Measurements from ENCODE around the gene OSGIN1. TPM values are rescaled to one million over a fixed set of nuclear protein-coding genes. Genes with fewer than 3 reads are reported as not detected.

The OSGIN1 gene
- polyA plus RNA-seq, 1 experiment = 6.2 TPM

GRCh38 chr16:84003038-84003437 lies 50.0 kb downstream of the OSGIN1 start:
- DNase-seq (ENCODE audit: low read depth, low spot score) = no peak
- Histone ChIP-seq H3K27ac (ENCODE audit: low read depth, low read length) (no peak overlapping the region), H3K9me3 (ENCODE audit: control insufficient read depth, insufficient read depth, low read length) (no peaks in the 10 kb centered on the region), H3K4me3 (ENCODE audit: low read depth, low read length) (no peak overlapping the region), H3K27me3 (ENCODE audit: control insufficient read depth, insufficient read depth, low read length) (peaks cover 30% of the 10 kb centered on the region)
- CTCF ChIA-PET = no interaction called here
- no peak for TF ChIP-seq CTCF (IDR thresholded peaks at IDR 0.05; ENCODE audit: low read depth, low read length)
- POLR2A ChIA-PET = no interaction called here

GRCh38 chr16:84004442-84004841 lies 51.4 kb downstream of the OSGIN1 start:
- Histone ChIP-seq H3K27ac (ENCODE audit: low read depth, low read length) (no peak overlapping the region), H3K27me3 (ENCODE audit: control insufficient read depth, insufficient read depth, low read length) (peaks cover 40% of the 10 kb centered on the region), H3K4me3 (ENCODE audit: low read depth, low read length) (no peak overlapping the region), H3K9me3 (ENCODE audit: control insufficient read depth, insufficient read depth, low read length) (peaks cover 4% of the 10 kb centered on the region)
- TF ChIP-seq CTCF (IDR thresholded peaks at IDR 0.05; ENCODE audit: low read depth, low read length) = no peak
- POLR2A ChIA-PET = no interaction called here
- no peak for DNase-seq (ENCODE audit: low read depth, low spot score)
- CTCF ChIA-PET = no interaction called here

GRCh38 chr16:84005391-84005790 lies 52.4 kb downstream of the OSGIN1 start:
- ChIA-PET POLR2A (no interaction called here), CTCF (no interaction called here)

GRCh38 chr16:84007520-84007919 lies 54.5 kb downstream of the OSGIN1 start:
- peaks cover 7% of the 10 kb centered on the region for H3K9me3 ChIP-seq (ENCODE audit: control insufficient read depth, insufficient read depth, low read length)
- no peak for DNase-seq (ENCODE audit: low read depth, low spot score)
- no peak overlapping the region for H3K4me3 ChIP-seq (ENCODE audit: low read depth, low read length)
- ChIA-PET POLR2A (no interaction called here), CTCF (no interaction called here)
- H3K27ac ChIP-seq (ENCODE audit: low read depth, low read length) = no peak overlapping the region
- no peak for TF ChIP-seq CTCF (IDR thresholded peaks at IDR 0.05; ENCODE audit: low read depth, low read length)
- H3K27me3 ChIP-seq (ENCODE audit: control insufficient read depth, insufficient read depth, low read length) = peaks cover 39% of the 10 kb centered on the region

More at GRCh38 chr16:84005391-84005790, 52.4 kb downstream of the OSGIN1 start:
- no peak for DNase-seq (ENCODE audit: low read depth, low spot score)
- no peak for TF ChIP-seq CTCF (IDR thresholded peaks at IDR 0.05; ENCODE audit: low read depth, low read length)
- peaks cover 7% of the 10 kb centered on the region for H3K9me3 ChIP-seq (ENCODE audit: control insufficient read depth, insufficient read depth, low read length)
- H3K27ac ChIP-seq (ENCODE audit: low read depth, low read length) = no peak overlapping the region
- H3K4me3 ChIP-seq (ENCODE audit: low read depth, low read length) = no peak overlapping the region
- H3K27me3 ChIP-seq (ENCODE audit: control insufficient read depth, insufficient read depth, low read length) = peaks cover 44% of the 10 kb centered on the region

GRCh38 chr16:84007965-84008364 lies 54.9 kb downstream of the OSGIN1 start:
- H3K27ac ChIP-seq (ENCODE audit: low read depth, low read length) = no peak overlapping the region
- DNase-seq (ENCODE audit: low read depth, low spot score) = no peak
- peaks cover 7% of the 10 kb centered on the region for H3K9me3 ChIP-seq (ENCODE audit: control insufficient read depth, insufficient read depth, low read length)
- H3K27me3 ChIP-seq (ENCODE audit: control insufficient read depth, insufficient read depth, low read length) = peaks cover 35% of the 10 kb centered on the region
- no peak overlapping the region for H3K4me3 ChIP-seq (ENCODE audit: low read depth, low read length)
- ChIA-PET POLR2A (no interaction called here), CTCF (no interaction called here)
- no peak for TF ChIP-seq CTCF (IDR thresholded peaks at IDR 0.05; ENCODE audit: low read depth, low read length)
